GM12864 (cell line): Measurements from ENCODE around the gene CERS1.

ENCODE experiments used
- DNase-seq: peaks from one replicate; pipeline ENCODE4 v3.0.0-alpha.2; 2011; ENCODE audit warnings: low read depth
- H3K4me3 ChIP-seq: 2 replicates; pipeline ENCODE4 v1.5.1; 2011; ENCODE audit warnings: mild to moderate bottlenecking, low read depth, low read length, control low read depth
- TF ChIP-seq, protein P1 (sequence below): IDR thresholded peaks from 2 replicates; pipeline ENCODE4 v1.5.1; 2011; ENCODE audit warnings: low read depth, mild to moderate bottlenecking, moderate library complexity, low read length, control low read depth, inconsistent platforms; ENCODE audit errors: missing control alignments

The CERS1 gene

GRCh38 chr19:18854982-18855381 is 41.0 kb downstream of the CERS1 start:
- no peak overlapping the region for H3K4me3 ChIP-seq
- no peak for DNase-seq
- TF ChIP-seq, protein P1, sequence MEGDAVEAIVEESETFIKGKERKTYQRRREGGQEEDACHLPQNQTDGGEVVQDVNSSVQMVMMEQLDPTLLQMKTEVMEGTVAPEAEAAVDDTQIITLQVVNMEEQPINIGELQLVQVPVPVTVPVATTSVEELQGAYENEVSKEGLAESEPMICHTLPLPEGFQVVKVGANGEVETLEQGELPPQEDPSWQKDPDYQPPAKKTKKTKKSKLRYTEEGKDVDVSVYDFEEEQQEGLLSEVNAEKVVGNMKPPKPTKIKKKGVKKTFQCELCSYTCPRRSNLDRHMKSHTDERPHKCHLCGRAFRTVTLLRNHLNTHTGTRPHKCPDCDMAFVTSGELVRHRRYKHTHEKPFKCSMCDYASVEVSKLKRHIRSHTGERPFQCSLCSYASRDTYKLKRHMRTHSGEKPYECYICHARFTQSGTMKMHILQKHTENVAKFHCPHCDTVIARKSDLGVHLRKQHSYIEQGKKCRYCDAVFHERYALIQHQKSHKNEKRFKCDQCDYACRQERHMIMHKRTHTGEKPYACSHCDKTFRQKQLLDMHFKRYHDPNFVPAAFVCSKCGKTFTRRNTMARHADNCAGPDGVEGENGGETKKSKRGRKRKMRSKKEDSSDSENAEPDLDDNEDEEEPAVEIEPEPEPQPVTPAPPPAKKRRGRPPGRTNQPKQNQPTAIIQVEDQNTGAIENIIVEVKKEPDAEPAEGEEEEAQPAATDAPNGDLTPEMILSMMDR, result no peak

- DNase-seq, result no peak
- TF ChIP-seq, protein P1, result no peak
- no peak overlapping the region for H3K4me3 ChIP-seq
These were observed 42.1 kb downstream of the CERS1 start for GRCh38 chr19:18853755-18854427.

DNA sequence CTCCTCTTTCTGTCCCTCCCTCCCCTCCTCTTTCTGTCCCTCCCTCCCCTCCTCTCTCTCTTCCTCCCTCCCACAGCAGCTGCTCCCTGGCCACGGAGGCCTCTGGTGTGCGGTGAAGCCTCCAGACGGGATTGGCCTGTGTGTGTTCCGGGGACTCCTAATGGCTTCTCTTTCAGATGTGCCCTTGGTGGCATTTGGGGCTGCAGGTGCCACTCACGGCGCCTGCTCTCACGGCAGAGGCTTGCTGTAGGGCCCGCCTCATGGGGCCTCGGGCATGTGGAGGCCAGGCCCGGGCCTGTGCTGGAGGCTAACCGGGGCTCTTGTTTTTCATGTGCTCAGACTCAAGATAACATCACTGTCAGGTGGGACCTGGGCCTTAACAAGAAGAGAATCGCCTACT is 43.3 kb downstream of the CERS1 start:
- TF ChIP-seq, protein P1, result no peak
- no peak for DNase-seq
- no peak overlapping the region for H3K4me3 ChIP-seq

DNA sequence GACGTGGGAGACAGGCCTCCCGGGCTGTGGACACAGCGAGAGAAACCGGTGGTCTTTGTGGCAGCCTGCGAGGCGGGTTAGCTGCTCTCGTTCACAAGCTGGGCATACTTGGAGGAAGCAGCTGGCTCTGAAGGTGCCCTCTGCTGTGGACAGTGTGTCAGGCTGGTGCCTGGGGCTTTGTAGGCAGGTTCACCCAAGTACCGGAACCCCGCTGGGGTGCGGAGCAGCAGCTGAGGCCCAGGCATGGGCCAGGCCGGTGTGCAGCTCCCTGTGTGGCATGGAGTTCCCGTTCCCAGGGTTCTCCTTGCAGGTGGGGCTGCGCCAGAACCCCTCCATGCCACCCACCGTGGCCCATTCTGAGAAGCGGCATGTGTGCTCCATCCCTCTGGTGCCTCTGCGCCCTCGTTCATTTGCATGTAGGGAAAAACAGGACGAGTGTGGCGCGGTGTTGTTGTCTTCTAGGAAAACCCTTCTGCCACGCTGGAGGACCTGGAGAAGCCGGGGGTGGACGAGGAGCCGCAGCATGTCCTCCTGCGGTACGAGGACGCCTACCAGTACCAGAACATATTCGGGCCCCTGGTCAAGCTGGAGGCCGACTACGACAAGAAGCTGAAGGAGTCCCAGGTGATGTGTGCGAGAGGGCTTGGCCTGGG is 44.2 kb downstream of the CERS1 start:
- DNase-seq, result no peak
- TF ChIP-seq, protein P1, result no peak
- H3K4me3 ChIP-seq, result no peak overlapping the region

DNA sequence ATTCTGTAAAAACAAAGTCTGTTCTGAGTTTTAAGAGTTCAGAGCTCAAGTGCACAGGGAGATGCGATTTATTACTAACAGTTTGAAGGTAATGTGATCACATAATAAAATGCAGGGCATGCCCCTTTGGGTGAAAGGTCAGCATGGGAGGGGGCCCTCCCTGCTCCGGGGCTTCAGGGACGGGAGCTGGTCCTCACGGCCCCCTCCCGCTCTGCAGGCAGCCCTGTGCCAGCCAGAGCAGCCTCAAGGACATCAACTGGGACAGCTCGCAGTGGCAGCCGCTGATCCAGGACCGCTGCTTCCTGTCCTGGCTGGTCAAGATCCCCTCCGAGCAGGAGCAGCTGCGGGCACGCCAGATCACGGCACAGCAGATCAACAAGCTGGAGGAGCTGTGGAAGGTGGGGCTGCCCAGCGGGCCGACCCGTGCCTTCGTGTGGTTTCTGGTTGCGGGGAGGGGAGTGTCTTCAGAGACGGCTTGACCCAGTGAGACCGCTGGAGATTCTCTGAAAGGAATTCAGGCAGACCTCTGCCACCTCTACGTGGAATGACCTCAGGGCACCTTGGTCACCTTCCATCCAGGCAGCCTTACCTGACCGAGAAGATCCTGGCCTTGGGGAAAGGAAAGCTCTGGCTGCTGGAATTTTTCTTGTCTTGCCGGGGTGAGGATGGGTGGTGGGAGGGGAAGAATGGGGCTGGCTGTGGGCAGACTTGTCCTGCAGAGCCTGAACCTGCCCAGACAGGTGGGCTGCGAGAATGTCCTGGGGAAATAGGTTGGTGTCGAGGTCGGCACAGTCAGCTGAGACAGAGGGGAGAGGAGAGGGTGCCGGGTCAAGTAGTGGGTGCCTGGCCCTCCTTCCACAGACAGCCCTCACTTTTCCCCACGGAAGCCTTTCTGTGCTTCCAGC is 45.2 kb downstream of the CERS1 start:
- no peak overlapping the region for H3K4me3 ChIP-seq
- TF ChIP-seq, protein P1, result no peak
- DNase-seq, result no peak

GRCh38 chr19:18849838-18850400 is 46.0 kb downstream of the CERS1 start:
- no peak overlapping the region; the same call in 1 of the 2 replicates for H3K4me3 ChIP-seq
- TF ChIP-seq, protein P1, result no peak
- no peak for DNase-seq
